Measurements from ENCODE around the gene IRF8. TPM values are rescaled to one million over a fixed set of nuclear protein-coding genes. Genes with fewer than 3 reads are reported as not detected.
A peak's percentile ranks its signal among the peaks of the same experiment; 100 is the strongest.

Gene IRF8
- total RNA-seq, 3 donors from 2014 or later (not counting 1 experiment from before 2014, with no cell fraction given) = 101 to 167 (median 122) TPM

DNA sequence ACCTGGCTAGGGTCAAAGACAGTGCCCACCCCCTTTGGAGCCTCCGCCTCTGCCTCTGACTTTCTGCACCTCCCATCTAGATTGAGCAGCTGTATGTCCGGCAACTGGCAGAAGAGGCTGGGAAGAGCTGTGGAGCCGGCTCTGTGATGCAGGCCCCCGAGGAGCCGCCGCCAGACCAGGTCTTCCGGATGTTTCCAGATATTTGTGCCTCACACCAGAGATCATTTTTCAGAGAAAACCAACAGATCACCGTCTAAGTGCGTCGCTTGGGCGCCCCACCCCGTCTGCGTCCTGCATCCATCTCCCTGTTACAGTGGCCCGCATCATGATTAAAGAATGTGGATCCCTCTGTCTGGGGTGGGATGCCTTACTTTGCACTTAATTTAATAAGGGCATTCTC is 22.1 kb downstream of the IRF8 start:
- no peak for ATAC-seq
- Histone ChIP-seq H3K27ac (ENCODE audit: low read length) (no peak overlapping the region), H3K4me1 (ENCODE audit: control insufficient read depth, insufficient read depth, low read length) (peaks cover 30% of the 10 kb centered on the region), H3K9me3 (ENCODE audit: control insufficient read depth, insufficient read depth, low read length) (no peaks in the 10 kb centered on the region), H3K27me3 (ENCODE audit: control insufficient read depth, insufficient read depth, low read length) (no peaks in the 10 kb centered on the region), H3K4me3 (ENCODE audit: low read length) (no peak overlapping the region), H3K36me3 (ENCODE audit: control insufficient read depth, insufficient read depth, low read length) (peaks cover 41% of the 10 kb centered on the region)
- no peak overlapping the region for H3K4me3 Mint-ChIP-seq
- H3K9me3 Mint-ChIP-seq = no peaks in the 10 kb centered on the region
- intact Hi-C loops (cut with micrococcal nuclease) = no loop called here
- WGBS (ENCODE audit: insufficient coverage) = 96% methylated on average over 14 of the region's 14 CpGs
- H3K27ac Mint-ChIP-seq = peak overlapping the region in 1 of 2 donors; percentile 60
- H3K27me3 Mint-ChIP-seq (ENCODE audit: low read depth in 2 of 2) = no peaks in the 10 kb centered on the region
- no peak for DNase-seq
- H3K36me3 Mint-ChIP-seq = peaks cover 9% of the 10 kb centered on the region
- H3K4me1 Mint-ChIP-seq = peaks cover 35% of the 10 kb centered on the region in 2 donors
- TF ChIP-seq, protein P1, sequence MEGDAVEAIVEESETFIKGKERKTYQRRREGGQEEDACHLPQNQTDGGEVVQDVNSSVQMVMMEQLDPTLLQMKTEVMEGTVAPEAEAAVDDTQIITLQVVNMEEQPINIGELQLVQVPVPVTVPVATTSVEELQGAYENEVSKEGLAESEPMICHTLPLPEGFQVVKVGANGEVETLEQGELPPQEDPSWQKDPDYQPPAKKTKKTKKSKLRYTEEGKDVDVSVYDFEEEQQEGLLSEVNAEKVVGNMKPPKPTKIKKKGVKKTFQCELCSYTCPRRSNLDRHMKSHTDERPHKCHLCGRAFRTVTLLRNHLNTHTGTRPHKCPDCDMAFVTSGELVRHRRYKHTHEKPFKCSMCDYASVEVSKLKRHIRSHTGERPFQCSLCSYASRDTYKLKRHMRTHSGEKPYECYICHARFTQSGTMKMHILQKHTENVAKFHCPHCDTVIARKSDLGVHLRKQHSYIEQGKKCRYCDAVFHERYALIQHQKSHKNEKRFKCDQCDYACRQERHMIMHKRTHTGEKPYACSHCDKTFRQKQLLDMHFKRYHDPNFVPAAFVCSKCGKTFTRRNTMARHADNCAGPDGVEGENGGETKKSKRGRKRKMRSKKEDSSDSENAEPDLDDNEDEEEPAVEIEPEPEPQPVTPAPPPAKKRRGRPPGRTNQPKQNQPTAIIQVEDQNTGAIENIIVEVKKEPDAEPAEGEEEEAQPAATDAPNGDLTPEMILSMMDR (IDR thresholded peaks at IDR 0.05) = no peak

DNA sequence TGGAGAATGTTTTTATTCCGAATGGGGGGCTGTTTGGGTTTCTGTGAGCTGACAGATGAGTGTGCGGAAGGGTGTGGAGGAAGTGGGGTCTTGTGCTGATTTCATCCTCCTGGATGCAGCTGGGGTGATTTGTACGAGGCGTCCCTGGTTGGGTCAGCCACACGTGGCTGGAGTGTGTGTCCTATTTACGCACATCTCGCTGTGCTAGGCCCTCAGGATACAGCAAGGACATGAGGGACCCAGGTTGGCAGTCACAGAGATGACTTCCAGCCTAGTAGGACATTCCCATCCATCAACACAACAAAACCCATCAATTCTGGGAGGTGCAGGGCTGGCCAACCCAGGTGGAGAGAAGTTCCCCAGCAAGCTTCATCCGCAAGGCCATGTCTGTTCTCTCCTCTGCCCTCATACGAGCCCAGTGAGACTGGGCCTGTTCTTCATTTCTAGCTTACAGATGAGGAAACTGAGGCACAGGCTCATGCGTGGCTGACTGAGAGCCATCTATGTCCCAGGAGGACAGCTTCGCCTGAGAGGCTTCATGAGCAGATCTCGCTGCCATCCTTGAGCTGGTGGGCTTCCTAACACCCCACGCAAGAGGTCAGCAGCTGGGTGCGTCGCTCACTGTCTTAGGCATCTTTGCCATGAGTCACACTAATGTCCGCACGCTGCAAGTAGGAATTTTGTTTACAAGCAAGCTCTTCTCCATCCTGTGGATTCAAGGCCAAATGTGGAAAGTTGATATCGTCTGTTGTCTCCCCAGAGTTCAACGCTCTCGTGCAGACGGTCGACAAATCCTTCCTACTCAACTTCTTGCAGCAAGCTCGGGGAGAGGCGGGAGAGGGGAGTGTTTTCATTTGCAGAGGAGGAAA is 24.4 kb downstream of the IRF8 start:
- H3K4me3 Mint-ChIP-seq = no peak overlapping the region
- H3K36me3 ChIP-seq (ENCODE audit: control insufficient read depth, insufficient read depth, low read length) = peaks cover 30% of the 10 kb centered on the region
- no peaks in the 10 kb centered on the region for H3K9me3 ChIP-seq (ENCODE audit: control insufficient read depth, insufficient read depth, low read length)
- no peak overlapping the region for H3K27ac Mint-ChIP-seq
- no peak for ATAC-seq
- no peaks in the 10 kb centered on the region for H3K9me3 Mint-ChIP-seq
- peaks cover 24% of the 10 kb centered on the region for H3K4me1 ChIP-seq (ENCODE audit: control insufficient read depth, insufficient read depth, low read length)
- peaks cover 21 to 24% of the 10 kb centered on the region in 2 donors for H3K4me1 Mint-ChIP-seq
- TF ChIP-seq, protein P1 (IDR thresholded peaks at IDR 0.05) = no peak
- 91% methylated on average over 24 of the region's 24 CpGs for WGBS (ENCODE audit: insufficient coverage)
- intact Hi-C loops (cut with micrococcal nuclease) = no loop called here
- no peak for DNase-seq
- no peaks in the 10 kb centered on the region for H3K27me3 ChIP-seq (ENCODE audit: control insufficient read depth, insufficient read depth, low read length)
- no peak overlapping the region for H3K4me3 ChIP-seq (ENCODE audit: low read length)
- H3K27ac ChIP-seq (ENCODE audit: low read length) = no peak overlapping the region
- peaks cover 9% of the 10 kb centered on the region for H3K36me3 Mint-ChIP-seq
- peaks cover 0 to 7% of the 10 kb centered on the region in 2 donors for H3K27me3 Mint-ChIP-seq (ENCODE audit: low read depth in 2 of 2)

DNA sequence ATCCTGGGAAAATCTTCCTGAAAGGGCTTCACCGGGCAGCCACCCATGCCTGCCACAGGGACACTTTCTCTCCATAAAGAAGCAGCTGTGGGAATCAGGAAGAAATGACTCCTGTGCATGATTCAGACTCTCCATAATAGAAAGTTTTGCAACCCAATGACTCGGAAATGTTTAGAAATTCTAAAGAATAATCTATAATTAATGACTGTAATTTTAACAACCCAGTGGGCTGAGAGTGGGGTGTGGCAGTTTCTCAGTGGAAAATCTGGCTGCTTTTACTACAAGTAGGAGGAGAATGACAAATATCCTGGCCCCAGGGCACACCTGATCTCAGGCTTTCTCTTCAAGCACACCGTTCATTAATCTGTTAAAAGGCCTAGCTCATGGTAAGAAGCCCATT is 25.7 kb downstream of the IRF8 start:
- whole genome bisulfite sequencing (ENCODE audit: insufficient coverage) = 67% methylated on average over 2 of the region's 3 CpGs
- no peaks in the 10 kb centered on the region for H3K9me3 ChIP-seq (ENCODE audit: control insufficient read depth, insufficient read depth, low read length)
- H3K27ac Mint-ChIP-seq = no peak overlapping the region
- DNase-seq = no peak
- TF ChIP-seq, protein P1 (IDR thresholded peaks at IDR 0.05) = no peak
- peaks cover 14% of the 10 kb centered on the region for H3K4me1 ChIP-seq (ENCODE audit: control insufficient read depth, insufficient read depth, low read length)
- ATAC-seq = no peak
- peaks cover 9% of the 10 kb centered on the region for H3K36me3 Mint-ChIP-seq
- peaks cover 0 to 8% of the 10 kb centered on the region in 2 donors for H3K27me3 Mint-ChIP-seq (ENCODE audit: low read depth in 2 of 2)
- H3K27me3 ChIP-seq (ENCODE audit: control insufficient read depth, insufficient read depth, low read length) = no peaks in the 10 kb centered on the region
- H3K9me3 Mint-ChIP-seq = no peaks in the 10 kb centered on the region
- peaks cover 17% of the 10 kb centered on the region for H3K36me3 ChIP-seq (ENCODE audit: control insufficient read depth, insufficient read depth, low read length)
- H3K4me3 Mint-ChIP-seq = no peak overlapping the region
- no peak overlapping the region for H3K27ac ChIP-seq (ENCODE audit: low read length)
- H3K4me3 ChIP-seq (ENCODE audit: low read length) = no peak overlapping the region
- intact Hi-C loops (cut with micrococcal nuclease) = no loop called here
- H3K4me1 Mint-ChIP-seq = peaks cover 11 to 13% of the 10 kb centered on the region in 2 donors

All from natural killer cell (primary cell).